Dermis microvascular lymphatic vessel endothelial cell (primary cell): ENCODE results near the gene NAT9. TPM values are rescaled to one million over a fixed set of nuclear protein-coding genes. Genes with fewer than 3 reads are reported as not detected.

Experiments
- DNase-seq, 2 donors: peaks; one replicate each; pipeline versions ENCODE4 v3.0.0 to v3.0.0-alpha.2; 2010; ENCODE audit warnings: low read depth in 2 of 2
- total RNA-seq: library from RNA; depleted of rRNA; stranded (reverse); fragments of >200 nt; gene quantifications from 2 replicates; pipeline ENCODE4 v1.2.1, GENCODE V29; 2014

NAT9 gene
- total RNA-seq, 1 donor from 2014 or later: 17.7 TPM

DNA sequence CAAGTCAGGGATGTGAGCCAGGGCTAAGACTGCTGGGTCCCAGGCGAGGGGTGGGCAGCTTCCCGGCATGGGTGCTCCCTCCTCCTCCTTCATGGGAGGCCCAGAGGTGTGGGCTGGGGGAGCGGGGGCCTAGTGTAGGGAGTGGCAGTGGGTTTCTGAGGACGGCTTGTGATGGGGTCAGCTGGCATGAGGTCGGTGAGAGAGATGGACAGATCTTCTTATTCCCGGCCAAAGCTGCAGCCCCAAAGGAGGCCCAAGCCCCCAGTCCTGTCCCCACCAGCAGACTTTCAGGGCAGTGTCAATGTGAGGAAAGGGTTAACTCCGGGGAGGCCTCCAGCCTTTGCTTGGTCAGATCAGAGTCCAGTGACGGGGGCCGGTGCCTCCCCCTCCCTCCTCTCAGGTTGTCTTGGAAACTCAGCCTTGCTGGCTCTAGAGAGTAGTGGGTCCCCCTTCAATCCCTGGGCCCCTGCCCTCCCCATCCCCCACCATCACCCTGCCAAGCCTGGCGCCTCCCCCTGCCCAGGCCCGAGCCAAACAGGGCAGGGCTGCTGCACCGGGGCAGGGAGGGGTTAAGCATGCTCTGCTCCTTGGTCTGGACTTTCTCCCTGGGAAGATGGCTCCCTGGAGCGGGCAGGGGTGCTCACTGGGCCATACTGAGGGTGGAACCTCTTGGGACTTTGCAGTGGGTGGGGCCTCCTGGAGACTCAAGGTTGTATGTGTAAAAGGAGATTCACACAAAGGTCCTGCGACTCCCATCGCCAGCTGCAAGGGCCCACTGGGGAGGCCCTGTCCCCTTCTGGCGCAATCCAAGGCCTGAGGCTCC lies 12.4 kb downstream of the NAT9 start:
- no peak for DNase-seq

DNA sequence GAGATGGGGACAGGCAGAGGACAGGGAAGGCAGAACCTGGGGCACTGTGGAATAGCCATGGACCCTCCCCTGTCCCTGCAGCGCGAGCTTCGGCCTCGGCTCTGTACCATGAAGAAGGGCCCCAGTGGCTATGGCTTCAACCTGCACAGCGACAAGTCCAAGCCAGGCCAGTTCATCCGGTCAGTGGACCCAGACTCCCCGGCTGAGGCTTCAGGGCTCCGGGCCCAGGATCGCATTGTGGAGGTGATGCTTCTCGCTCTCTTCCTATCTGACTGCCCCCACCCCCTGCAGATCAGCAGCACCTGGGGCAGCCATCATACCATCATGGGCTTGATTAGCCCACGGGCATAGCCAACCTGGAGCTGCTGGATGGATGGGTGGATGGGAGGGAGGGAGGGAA lies 14.2 kb downstream of the NAT9 start:
- DNase-seq: no peak

DNA sequence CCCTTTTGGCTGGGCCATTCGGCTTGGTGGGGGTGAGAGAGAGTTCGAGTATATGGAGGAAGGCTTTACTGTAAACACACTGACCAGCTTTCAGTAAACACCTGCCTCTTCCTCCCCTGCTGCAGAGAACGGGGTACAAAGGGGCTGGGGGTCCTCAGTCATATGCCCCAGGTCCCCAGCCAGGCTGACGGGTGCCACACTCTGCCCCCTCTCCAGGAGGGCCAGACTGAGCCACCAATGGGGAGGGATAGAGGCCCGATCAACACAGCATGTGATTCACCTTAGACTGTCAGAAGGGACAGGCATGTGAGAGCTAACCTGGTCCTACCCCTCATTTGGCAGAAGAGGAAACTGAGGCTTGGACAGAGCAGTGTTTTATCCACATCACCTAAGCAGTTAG lies 14.7 kb downstream of the NAT9 start:
- no peak for DNase-seq

DNA sequence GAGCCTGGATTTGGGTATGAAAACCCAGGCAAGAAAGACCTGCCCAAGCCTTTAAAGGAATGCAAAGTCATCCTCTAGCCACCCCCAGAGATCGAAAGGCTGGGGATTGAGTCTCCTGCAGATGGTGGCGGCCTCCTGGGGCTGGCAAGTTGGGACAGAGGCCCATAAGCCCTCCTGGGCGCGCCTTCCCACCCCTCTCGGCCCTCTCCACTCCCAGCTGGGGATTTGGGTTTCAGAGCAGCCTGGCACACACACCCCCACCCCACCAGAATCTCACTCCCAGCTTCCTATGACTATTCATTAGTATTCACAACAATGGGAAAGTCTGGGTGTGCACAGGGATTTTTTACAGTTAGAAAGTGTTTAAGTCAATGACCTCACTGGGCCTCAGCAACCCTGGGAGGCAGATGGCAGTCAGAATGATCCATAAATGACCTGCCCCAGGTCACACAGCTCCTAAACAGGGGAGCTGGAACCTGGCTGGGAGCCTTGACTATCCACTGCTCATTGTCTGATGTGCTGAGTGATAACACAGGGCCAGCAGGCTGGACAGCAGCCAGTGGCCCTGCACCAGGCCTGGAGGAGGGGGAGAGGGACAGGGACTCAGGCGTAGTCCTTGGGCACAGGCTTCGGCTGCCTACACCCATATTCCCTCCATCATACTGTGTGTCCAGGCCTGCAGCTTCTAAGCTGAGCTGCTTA lies 15.6 kb downstream of the NAT9 start:
- peak; percentile 28 to 59 for DNase-seq

DNA sequence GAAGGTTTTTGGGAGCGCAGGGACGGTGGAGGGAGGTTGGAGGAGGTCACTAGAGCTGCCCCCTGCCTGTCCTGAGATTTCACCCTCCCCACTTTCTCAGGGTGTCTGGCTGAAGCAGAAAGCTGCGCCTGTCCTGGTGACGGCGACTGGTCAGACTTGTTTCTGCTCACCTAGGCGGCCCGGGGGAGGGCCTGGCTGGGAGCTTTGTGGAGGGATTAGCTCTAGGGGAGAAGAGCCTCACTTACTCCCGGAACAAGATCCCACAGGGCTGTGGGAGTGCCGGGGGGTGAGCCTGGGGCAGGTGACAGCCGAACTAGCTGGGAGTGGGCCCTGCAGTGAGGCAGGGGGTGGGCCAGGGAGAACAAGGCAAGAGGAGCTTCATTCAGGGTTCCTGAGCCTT lies 16.2 kb downstream of the NAT9 start:
- DNase-seq: no peak

DNA sequence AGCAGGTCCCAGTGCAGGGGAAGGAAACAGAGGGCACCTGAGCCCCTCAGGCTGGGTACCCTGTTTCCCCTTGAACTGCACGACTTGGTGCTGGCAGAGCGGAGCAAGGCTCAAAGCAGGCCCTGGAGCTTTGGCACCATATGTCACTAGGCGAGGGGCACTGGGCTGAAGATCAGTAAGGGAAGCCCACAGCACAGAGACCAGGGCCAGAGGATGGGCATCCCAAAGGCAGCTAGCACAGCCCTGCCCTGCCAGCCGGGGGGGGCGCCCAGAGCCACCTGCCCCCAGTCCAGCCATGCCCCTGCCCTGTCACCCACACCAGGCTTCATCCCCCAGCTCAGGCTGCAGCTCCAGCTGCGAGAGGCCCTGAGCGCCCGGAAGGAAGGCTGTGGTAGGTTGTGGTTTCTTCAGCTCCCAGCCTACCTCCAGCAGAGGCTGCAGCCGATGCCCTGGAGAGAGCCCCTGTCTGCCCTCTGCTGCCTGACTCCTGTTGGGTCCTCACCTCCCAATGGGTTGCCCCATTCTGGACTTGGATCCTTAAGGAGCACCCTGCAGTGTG lies 16.8 kb downstream of the NAT9 start:
- no peak for DNase-seq

DNA sequence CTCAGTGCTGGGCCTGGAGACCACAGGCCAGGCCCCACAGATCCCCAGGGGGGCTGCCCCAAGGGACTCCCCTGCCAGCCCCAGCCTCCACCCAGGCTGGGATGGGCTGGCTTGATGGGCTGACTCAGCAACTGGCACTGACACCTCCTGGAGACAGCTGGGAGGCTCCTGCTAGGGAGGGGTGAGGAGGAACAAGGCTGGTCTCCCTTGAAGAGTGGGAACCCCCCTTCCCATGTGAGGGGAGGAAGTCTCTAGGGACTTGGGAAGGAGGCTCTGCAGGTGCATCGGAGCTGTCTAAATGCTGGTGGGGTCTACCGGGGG lies 17.3 kb downstream of the NAT9 start:
- DNase-seq: no peak

DNA sequence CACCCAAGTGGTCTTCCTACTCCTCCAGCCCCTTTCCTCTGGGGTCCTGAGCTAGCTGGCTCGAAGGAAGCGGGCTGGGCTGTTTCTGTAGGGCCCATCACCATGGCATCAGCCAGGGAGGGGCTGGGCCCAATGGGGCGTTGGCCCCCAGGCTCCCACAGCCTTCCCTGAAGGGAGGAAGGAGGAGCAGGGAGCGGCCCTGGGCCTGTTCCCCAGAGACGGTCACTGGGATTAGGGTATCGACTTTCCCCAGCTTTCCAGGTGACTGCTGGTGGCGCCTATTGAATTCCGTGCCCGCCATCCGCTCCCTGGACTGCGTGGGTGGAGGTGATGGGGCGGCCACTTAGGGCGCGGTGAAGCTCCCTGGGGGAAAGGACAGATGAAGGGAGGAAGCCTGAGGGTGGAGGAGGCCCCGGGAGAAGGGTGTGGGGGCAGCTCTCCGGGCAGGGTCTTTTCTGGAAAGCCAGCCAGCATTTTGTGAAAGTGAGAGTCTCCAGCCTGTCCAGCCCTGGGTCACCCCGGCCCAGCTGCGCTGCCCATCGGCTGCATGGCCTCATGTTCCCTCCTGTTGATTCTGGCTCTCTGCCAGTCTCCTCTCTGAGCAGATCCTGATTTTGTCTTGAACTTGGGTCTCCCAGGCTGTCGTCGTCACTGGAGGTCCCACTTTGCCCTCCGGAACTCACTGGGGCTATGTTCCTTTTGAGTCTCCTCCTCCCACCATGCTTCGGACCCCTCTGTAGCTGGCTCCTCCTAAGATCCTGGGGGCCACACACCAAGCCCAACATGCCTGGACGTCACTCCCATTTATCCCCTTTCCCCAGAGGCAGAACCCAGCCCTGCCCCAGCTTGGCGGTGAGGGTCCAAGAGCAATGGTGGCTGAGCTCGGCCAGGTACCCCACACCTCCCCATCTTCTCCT lies 18.0 kb downstream of the NAT9 start:
- DNase-seq: peak in 1 of 2 donors; percentile 37

DNA sequence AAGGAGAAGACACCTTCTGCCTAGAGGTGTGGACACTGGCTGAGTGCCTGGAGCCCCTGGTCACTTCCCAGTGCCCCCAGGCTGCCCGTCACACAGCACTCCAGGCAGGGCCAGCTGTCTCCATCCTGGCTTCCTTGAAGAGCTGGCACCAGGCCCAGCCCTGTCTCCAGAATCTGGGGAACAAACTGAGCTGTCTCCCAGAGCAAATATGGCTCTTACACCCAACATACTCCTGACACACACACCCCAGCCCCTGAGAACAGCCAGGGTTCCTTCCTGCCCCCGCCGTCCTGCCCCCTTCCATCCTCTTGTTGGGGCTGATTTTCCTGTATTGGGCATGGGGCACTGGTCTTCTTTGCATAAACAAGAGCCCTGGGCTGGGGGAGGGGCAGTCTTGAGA lies 18.6 kb downstream of the NAT9 start:
- no peak for DNase-seq

DNA sequence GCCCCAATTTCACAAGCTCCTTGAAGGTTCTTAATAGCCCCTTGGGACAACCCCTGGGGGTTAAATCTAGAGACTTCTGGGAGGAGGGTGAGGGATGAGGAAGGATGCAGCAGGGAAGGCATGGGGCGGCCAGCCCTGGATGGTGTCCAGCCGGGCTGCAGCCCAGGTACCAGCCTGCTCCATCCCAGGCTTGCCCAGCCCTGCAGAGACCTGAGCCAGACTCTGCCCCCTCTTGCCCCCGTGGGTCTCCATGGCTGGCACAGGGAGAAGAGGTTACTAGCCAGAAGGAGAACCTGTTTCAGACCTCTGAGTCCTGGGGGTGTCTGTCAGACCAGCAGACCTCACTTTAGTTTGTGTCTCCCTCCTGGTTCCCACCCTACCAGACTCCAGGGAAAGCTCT lies 19.3 kb downstream of the NAT9 start:
- no peak for DNase-seq

DNA sequence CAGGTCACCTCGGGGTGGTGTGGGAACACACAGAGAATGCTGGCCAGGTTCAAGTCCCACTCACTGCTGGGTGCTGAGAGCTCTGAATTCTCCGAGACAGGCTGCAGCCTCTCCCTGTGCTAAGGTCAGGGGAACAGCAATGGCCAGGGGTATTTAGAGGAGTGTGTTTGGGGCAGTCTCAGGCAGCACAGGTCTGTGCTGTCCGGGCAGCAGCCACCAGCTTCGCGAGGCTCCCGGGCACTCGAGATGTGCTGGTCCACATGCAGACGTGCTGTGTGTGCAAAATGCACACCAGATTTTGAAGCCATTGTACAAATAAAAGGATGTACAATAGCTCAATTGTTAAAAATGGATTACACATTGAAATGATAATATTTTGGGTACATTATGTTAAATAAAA lies 20.6 kb downstream of the NAT9 start:
- no peak for DNase-seq

DNA sequence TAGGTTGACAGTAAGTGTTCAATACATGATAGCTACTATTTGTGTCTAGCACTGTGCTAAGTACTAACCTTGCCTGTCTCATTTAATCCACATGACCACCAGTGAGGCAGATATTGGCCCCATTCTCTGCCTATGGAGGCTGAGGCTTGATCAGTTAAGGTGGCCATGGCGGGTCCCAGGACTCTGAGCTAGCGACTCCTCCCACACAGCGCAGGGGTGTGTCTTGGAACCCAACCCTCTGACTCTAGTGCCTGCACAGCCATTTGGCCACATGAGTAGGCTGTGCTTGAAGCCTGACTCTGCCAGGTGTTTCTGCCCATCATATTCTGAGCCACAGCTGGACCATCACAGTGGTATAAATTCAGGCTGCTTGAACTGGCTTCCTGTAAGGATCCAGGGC lies 21.3 kb downstream of the NAT9 start:
- no peak for DNase-seq

DNA sequence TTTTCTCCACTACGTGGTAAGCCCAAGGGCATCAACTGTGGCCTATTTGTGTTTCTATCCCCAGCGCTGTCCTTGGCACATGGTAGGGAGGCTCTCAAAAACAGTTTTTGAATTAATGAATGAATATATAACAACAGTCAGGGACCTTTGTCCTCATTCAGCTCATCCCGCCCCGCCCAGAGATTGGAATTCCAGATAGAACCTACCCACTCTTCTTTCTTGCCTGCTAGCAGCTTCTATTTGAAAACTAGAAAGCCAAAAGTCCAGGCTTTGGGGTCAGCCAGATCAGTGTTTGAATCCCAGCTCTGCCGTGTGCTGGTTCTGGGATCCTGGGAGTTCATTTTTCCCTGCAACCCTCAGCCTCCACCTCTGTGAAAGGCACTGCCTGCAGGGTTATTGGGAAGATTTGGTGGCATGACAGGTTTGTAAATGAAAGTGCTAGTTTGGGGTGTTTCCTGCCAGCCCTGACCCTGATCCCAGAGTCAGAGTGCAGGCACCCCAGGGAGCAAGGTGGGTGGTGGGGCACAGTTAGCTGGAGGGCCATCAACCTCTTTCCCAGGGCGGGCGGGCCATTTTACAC lies 23.2 kb downstream of the NAT9 start:
- no peak for DNase-seq

DNA sequence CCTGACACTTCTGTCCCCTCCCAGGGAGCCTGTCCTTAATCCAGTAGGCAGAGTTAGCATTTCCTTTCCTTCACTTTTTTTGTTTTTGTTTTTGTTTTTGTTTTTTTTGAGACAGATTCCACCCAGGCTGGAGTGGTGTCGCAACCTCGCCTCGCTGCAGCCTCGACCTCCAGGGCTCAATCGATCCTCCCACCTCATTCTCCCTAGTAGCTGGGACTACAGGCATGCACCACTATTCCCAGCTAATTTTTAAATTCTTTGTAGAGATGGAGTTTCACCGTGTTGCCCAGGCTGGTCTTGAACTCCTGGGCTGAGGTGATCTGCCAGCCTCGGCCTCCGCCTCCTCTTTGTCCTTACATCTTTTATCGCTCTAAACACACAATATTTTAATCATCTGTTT lies 23.7 kb downstream of the NAT9 start:
- no peak for DNase-seq

DNA sequence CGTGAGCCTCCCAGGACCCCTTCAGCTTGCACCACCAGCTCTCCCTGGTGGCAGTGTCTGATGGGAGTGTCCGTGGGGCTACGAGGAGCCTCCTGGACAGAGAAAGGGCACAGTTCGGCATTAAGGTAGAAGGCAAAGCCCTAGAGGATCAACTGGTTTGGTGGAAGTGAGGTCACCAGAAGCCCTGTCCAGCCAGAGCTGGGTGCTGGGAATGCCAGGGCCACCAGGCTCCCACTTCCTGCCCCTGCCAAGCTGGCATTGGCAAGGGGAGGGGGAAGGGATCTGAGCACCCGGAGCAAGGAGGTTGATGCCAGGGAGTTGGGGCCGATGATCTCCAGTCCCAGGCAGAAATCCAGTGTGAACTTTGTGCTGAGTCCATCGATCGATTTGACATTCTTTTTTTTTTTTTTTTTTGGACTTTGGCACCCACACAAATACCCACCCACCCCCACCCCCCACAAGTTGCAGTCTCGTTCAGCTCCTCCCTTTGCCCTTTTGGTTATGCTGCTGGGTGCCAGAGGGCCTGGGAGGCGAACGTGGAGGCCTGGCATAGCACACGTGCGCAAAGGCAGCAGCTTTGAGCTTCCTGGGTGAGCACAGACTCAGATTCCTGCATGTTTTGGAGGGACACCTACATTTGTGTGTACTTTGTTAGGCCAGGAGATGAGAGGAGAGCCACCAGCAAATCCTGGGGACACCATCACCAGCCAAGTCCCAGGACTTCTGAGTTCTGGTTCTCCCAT lies 25.6 kb downstream of the NAT9 start:
- DNase-seq: no peak

DNA sequence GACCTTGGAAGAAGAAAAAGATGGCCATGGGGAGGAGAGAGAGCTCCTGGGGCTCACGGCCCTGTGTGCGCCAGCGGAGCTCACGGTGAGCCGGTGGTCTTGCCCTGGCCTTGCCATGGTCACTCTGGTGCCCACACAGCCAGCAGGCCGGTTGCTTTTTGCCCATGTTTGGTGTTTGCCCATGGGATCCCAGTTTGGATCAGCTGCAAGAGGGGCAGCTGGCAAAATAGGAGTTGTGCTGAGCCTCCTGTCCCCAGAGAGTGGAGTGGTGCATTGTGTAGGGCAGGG lies 26.2 kb downstream of the NAT9 start:
- no peak for DNase-seq

DNA sequence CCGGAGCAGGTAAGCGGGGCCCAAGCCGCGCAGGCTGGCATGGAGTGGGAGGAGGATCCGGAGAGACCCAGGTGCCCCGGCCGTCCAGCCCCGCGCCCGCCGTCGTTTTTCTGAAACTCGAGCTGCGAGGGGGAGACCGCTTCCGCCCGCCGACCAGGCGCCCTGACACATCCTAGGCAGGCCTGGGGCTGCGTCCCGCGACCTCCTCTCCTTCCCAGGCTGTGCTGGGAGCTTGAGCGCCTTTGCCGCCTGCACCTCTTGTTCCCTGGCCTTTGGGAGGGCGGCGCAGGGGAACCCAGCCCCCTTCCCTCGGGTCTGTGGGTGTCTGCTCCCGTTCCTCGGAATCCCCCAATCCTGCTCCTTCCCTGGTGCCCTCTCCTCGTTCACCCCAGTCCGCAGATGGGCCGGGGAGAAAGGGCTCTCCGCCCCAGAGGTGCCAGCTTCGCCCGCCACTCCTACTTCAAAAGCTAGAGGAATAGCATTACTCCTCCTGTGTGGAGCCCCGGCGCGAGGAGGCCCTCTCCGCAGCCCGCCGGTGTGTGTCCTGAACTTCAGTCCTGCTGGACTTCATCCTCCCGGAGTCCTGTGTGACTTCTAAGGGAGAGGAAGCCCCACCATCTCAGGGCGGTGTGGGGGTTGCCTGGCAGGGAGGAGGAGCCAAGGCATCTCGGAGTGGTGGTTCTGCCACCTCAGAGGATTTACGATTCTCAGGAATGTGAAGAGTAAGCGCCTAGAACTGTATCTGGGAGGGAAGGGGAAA lies 26.7 kb downstream of the NAT9 start:
- no peak for DNase-seq

DNA sequence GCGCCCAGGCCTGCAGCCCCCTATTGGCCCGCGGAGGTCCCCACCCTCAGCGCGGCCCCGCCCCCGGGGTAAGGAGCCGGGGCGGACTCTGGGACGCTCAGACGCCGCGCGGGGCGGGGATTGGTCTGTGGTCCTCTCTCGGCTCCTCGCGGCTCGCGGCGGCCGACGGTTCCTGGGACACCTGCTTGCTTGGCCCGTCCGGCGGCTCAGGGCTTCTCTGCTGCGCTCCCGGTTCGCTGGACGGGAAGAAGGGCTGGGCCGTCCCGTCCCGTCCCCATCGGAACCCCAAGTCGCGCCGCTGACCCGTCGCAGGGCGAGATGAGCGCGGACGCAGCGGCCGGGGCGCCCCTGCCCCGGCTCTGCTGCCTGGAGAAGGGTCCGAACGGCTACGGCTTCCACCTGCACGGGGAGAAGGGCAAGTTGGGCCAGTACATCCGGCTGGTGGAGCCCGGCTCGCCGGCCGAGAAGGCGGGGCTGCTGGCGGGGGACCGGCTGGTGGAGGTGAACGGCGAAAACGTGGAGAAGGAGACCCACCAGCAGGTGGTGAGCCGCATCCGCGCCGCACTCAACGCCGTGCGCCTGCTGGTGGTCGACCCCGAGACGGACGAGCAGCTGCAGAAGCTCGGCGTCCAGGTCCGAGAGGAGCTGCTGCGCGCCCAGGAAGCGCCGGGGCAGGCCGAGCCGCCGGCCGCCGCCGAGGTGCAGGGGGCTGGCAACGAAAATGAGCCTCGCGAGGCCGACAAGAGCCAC lies 27.4 kb downstream of the NAT9 start, which contains the start of gene NHERF1:
Gene NHERF1 (plus strand): TSS at position 100 of the 750 bp plus-strand sequence. CDS start 219 bp downstream, at position 319.
- DNase-seq: peak; percentile 60 to 90

DNA sequence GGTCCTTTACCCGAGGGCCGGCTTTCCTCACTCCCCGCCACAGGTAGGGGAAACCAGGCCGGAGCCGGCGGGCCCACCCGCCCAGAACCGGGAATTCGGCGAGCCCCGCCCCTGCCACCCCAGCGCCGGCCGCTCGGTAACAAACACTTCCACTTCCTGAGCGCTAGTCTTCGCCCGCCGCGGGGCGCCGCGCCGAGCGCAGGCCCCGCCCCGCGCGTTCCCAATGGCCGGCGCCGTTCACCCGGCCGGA lies 27.9 kb downstream of the NAT9 start:
- DNase-seq: no peak

DNA sequence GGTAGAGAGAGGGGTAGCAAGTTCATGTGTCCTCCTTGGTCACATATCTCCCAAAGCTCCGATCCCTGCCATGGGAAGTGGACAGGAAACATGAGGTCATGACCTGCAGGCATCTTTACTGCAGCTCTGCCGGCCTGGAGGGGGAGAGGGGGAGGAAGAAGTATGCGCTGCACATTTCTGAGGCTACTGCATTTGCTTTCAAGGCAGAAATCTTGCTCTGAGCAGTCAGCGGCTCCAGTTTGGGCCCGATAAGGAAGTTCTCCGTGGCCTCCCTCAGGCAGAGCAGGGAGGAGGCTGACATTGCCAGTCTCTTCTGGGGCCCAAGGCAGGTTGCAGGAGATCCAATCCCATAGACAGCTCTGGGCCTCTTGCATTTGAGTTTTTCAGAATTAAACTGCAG lies 29.2 kb downstream of the NAT9 start:
- DNase-seq: no peak
